GM21576 (cell line): ENCODE results near the gene IQGAP1.
"Not testable (repeated sequence)": the region's sequence is repeated elsewhere in the genome, so short reads cannot be mapped to it uniquely, and the experiment has no call there.

Experiments
- ATAC-seq: cut with Tn5 transposase; IDR thresholded peaks from one replicate; pipeline ENCODE4 v1.9.1; 2021; ENCODE audit warnings: mild to moderate bottlenecking, moderate library complexity; ENCODE audit not compliant: unreplicated experiment

The IQGAP1 gene

DNA sequence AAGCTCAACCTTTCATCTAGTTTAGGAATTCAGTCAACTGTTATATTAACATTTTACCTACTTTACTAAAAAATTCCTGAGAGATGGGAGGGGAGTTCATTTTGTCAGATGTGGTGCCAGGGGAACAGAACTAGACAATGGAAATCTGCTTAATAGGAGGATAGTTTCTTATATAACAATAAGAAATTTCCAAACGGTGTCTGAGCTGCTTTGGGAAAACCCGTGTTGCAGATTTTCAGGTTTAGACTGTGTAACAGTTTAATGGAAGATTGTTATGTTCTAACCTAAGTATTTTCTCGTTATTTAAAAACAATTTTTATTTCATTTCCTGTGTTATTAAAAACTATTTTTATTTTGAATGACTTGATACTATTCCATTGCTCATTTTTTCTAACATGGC, 19.3 kb downstream of the IQGAP1 start:
- ATAC-seq: no peak

- ATAC-seq: no peak
Observed at GRCh38 chr15:90407871-90408317, 19.9 kb downstream of the IQGAP1 start.

- no peak for ATAC-seq
Observed at GRCh38 chr15:90408657-90409056, 20.6 kb downstream of the IQGAP1 start.

DNA sequence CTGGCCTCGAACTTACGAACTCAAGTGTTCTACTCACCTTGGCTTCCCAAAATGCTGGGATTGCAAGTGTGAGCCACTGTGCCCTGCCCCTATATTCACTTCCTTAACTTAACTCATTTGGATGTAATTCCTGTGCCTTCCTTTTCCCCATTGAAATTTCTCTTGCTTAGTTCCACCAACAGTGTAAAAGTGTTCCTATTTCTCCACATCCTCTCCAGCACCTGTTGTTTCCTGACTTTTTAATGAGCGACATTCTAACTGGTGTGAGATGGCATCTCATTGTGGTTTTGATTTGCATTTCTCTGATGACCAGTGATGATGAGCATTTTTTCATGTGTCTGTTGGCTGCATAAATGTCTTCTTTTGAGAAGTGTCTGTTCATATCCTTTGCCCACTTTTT, 21.5 kb downstream of the IQGAP1 start:
- not testable (repeated sequence) for ATAC-seq

DNA sequence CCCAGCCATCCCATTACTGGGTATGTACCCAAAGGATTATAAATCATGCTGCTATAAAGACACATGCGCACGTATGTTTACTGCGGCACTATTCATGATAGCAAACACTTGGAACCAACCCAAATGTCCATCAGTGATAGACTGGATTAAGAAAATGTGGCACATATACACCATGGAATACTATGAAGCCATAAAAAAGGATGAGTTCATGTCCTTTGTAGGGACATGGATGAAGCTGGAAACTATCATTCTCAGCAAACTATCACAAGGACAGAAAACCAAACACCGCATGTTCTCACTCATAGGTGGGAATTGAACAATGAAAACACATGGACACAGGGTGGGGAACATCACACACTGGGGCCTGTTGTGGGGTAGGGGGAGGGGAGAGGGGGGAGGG, 22.3 kb downstream of the IQGAP1 start:
- ATAC-seq: not testable (repeated sequence)

- no peak for ATAC-seq
Observed at GRCh38 chr15:90411176-90411575, 23.1 kb downstream of the IQGAP1 start.

DNA sequence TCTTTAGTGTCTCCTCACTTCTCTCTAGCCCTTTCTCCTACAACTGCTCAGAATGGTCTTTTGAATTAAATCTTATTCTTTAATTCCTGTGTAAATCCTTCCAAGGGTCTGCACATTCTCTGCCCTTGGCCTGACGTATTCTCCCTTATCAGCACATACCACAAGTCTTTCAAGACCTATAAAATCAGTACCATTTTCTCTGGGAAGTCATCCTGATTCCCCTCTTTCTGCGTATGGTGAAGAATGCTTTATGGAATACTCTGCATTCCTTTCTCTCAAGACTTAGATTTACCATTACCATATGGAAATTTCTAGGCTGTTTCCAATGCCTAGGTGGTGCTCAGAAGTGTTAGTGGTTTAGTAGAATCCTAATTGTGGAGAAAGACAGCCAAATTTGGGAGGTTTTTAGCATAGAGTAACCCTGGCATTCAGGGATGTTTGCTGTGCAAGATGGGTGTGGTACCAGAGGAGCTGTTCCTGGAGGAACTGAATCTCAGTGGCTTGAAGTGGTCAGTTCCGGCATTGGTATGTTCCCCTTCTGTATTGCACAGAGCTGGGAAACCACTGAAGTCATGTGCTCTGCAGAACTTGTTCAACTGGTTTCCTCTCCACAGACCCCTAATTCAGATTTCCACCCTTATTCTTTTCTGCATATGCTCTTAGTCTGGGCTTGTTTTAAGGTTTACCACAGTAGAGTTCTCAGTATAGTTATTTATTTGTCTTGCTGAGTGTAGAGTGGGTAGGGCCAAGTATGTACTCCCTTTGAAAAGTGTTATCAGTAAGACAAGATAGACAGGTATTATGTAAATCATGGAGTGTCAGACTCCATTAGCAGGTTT, 24.5 kb downstream of the IQGAP1 start:
- peak; percentile 92 for ATAC-seq

- no peak for ATAC-seq
Observed at GRCh38 chr15:90413411-90414379, 25.7 kb downstream of the IQGAP1 start.

GRCh38 chr15:90414408-90415028, 26.5 kb downstream of the IQGAP1 start:
- no peak for ATAC-seq

DNA sequence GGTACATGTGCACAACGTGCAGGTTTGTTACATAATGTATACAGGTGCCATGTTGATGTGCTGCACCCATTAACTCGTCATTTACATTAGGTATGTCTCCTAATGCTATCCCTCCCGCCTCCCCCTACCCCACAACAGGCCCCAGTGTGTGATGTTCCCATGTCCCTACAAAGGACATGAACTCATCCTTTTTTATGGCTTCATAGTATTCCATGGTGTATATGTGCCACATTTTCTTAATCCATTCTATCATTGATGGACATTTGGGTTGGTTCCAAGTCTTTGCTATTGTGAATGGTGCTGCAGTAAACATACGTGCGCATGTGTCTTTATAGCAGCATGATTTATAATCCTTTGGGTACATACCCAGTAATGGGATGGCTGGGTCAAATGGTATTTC, 28.0 kb downstream of the IQGAP1 start:
- not testable (repeated sequence) for ATAC-seq

GRCh38 chr15:90418627-90419026, 30.6 kb downstream of the IQGAP1 start:
- ATAC-seq: no peak

DNA sequence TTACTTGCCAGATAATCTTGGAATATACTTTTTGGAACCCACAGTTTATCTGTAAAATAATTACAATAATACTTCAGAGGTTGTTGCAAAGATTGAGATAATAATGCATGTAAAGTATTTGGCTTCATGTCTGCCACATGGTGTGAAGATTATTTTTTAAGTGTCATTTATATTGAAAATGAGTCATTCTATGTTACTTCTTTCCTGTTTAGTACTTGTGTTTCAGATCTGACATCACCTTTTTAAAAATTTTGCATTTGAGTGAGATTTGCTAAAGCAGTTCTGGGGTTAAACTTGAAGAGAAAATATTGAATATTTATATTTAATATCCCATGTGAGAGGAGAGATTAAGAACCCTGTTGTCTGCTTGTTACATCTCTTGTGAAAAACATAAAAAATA, 31.2 kb downstream of the IQGAP1 start:
- no peak for ATAC-seq

DNA sequence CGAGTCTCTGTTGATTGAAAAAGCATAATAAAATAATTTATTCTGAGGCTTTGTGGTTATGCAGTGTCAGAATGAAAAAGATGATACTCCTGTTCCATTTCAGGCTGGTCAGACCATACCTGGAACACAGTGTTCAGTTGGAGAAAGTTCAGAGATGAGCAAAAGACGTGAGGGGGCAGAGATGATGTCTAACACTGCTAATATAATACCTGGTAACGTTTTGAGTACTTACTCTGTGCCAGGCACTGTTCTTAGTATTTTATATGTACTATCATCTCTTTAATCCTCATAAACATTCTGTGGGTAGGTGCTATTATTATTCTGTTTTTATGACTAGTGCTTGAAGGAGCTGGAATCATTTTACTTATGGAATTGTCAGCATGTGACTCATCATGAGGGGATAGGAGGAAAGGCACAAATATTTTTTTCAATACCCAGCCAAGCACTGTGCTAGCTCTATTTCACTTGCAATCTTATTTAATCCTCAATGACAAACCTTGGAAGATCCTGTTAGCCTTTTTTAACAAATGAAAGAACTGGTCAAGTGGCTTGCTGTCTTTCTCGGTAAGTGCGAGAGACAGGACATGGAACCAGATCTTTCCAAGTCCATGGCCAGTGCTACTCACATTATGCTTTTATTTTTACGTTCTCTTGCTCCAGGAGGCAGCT, 31.8 kb downstream of the IQGAP1 start:
- ATAC-seq: peak; percentile 51

DNA sequence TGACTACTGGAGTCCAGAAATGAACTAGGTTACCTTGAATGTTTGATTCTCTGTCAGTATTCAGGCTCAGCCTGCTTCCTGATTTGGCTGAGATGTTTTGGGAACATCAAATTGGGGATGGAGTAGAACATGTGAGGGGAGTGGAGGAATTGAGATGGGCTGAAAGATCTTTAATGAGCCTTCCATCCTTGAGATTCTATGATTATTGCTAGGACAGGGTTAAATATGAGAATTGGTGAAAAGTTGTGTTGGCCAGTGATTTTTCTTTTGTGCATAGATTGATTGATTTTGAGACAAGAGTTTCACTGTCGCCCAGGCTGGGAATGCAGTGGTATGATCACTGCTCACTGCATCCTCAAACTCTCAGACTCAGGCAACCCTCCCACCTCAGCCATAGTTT, 32.4 kb downstream of the IQGAP1 start:
- no peak for ATAC-seq

GRCh38 chr15:90421527-90421926, 33.5 kb downstream of the IQGAP1 start:
- no peak for ATAC-seq

GRCh38 chr15:90422043-90422442, 34.0 kb downstream of the IQGAP1 start:
- ATAC-seq: no peak

- ATAC-seq: no peak
Observed at GRCh38 chr15:90422936-90423335, 34.9 kb downstream of the IQGAP1 start.

DNA sequence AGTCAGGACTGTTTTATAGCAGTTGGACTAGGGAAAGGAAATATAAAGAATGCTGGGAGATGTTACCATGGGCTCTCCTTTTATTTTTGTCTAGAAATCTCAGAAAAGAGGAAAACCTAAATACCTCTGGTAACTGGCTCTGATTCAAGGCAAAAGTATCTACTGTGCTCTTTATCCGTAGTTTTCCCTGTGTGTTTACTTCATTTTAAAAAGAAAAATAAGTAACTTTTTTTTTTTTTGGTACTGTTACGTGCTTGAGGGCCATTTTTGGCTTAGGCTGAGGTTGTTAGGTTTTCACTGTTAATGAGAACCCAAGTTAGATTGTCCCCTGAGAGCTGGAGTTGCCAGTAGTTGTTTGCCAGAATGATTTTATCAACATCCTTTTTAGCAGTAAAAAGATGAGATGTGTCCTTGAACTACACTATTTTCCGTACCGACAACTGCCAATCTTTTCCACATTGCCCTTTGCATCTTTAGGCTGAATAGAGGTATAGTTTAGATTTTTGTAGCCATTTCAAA, 35.8 kb downstream of the IQGAP1 start:
- no peak for ATAC-seq

DNA sequence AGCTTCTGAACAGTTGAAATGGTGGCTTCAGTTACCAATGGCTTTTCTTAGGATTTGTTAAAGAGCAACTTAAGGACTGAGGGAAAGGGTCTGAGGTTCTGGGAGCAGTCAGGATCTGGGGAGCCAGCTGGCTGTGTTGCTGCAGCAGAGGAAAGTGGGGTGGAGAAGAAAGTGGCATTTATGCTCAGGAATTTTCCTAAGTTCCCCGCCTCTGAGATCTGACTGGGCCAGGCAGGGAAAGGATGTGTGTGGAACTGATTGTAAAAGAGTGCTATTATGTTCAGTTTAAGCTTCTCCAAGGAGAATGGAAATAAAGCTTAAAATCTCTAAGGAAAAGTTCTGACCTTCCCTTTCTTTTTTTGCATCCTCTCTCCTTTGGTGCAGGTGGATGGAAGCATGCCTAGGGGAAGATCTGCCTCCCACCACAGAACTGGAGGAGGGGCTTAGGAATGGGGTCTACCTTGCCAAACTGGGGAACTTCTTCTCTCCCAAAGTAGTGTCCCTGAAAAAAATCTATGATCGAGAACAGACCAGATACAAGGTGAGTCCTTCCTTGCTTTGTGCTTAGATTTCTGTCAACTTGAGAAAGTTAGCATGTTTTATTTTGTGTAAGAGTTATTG, 37.8 kb downstream of the IQGAP1 start:
- no peak for ATAC-seq

DNA sequence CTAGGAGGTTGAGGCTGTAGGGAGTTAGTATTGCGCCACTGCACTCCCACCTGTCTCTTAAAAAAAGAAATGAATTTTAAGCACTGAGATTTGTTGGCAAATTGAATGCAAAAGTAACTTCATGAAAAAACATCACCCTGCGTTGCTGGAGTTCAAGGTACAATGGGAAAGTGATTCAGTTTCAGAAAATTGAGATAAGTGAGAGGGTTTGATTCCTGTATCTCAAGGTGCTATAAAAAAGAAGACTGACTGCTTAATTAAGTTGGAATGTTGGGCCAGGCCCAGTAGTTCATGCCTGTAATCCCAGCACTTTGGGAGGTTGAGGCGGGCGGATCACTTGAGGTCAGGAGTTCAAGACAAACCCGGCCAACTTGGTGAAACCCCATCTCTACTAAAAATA, 39.1 kb downstream of the IQGAP1 start:
- no peak for ATAC-seq
